Breast epithelium (tissue), 4 donors: ENCODE results near the gene DCANP1. TPM values are rescaled to one million over a fixed set of nuclear protein-coding genes. Genes with fewer than 3 reads are reported as not detected.

Source experiments
- DNase-seq, 2 donors: peaks; one replicate each; pipeline ENCODE4 v3.0.0-alpha.2; 2019; ENCODE audit warnings: low spot score in 2 of 2
- H3K27ac ChIP-seq, 2 donors: fragments of 200-600 bp; sonication (generic) in 1 of 2; one replicate each; pipeline ENCODE4 v1.5.1; 2016 to 2019; ENCODE audit warnings: mild to moderate bottlenecking in 1 of 2
- H3K27me3 ChIP-seq, 2 donors: fragments of 200-600 bp; sonication (generic) in 1 of 2; one replicate each; pipeline versions ENCODE4 v1.5.1 to v1.6.0; 2017 to 2019; ENCODE audit warnings: control low read depth in 1 of 2, mild to moderate bottlenecking in 1 of 2
- H3K36me3 ChIP-seq: fragments of 200-600 bp; one replicate; pipeline ENCODE4 v1.5.1; 2019
- H3K4me1 ChIP-seq, 2 donors: fragments of 200-600 bp; sonication (generic); one replicate each; pipeline ENCODE4 v1.5.1; 2016 to 2019; ENCODE audit warnings: control low read depth in 1 of 2
- H3K4me3 ChIP-seq, 3 donors: fragments of 200-600 bp; sonication (generic); 1 replicate in 2 of 3; 2 replicates in 1 of 3; pipeline ENCODE4 v1.5.1; 2016 to 2019; ENCODE audit warnings: mild to moderate bottlenecking in 3 of 3, moderate library complexity in 2 of 3
- H3K9me3 ChIP-seq, 2 donors: fragments of 200-600 bp; sonication (generic) in 1 of 2; one replicate each; pipeline ENCODE4 v1.5.1; 2016 to 2019; ENCODE audit warnings: control low read depth in 1 of 2
- POLR2A ChIP-seq: fragments of 450-650 bp; IDR thresholded peaks from one replicate; pipeline ENCODE4 v1.6.1; 2016; ENCODE audit warnings: antibody characterized with exemption, mild to moderate bottlenecking, moderate library complexity
- POLR2AphosphoS5 ChIP-seq, 3 donors: sonication (generic); formaldehyde crosslinking; IDR thresholded peaks; one replicate each; pipeline ENCODE4 v1.6.1; 2017; ENCODE audit warnings: antibody characterized with exemption in 3 of 3
- intact Hi-C: fragments of 100-400 bp; cut with DNase I; formaldehyde crosslinking; loops from one replicate; pipeline ENCODE4 v1.15.1; 2023; ENCODE audit warnings: low total_unique reads
- total RNA-seq, 3 donors: library from RNA; depleted of rRNA; stranded (reverse); fragments of >200 nt; gene quantifications; one replicate each; pipeline ENCODE4 v1.1.0, GENCODE V29; 2016
- TF ChIP-seq, protein P1 (sequence below), 3 donors: fragments of 450-650 bp; IDR thresholded peaks; one replicate each; pipeline ENCODE4 v1.5.1; 2016 to 2017; ENCODE audit warnings: antibody characterized with exemption in 3 of 3, mild to moderate bottlenecking in 3 of 3, moderate library complexity in 3 of 3

DCANP1 gene
- total RNA-seq, 3 donors from 2014 or later = not detected

GRCh38 chr5:135444881-135445280 lies 2.3 kb downstream of the DCANP1 start:
- Histone ChIP-seq H3K4me3 (no peak overlapping the region), H3K27ac (no peak overlapping the region), H3K4me1 (no peaks in the 10 kb centered on the region), H3K36me3 (no peaks in the 10 kb centered on the region), H3K27me3 (no peaks in the 10 kb centered on the region), H3K9me3 (no peaks in the 10 kb centered on the region)
- no peak for DNase-seq
- intact Hi-C loops = no loop called here
- no peak for TF ChIP-seq POLR2AphosphoS5 (IDR thresholded peaks at IDR 0.05)

GRCh38 chr5:135444360-135444759 lies 2.8 kb downstream of the DCANP1 start:
- Histone ChIP-seq H3K4me1 (no peaks in the 10 kb centered on the region), H3K36me3 (no peaks in the 10 kb centered on the region), H3K27me3 (no peaks in the 10 kb centered on the region), H3K4me3 (no peak overlapping the region), H3K9me3 (no peaks in the 10 kb centered on the region), H3K27ac (no peak overlapping the region)
- intact Hi-C loops = no loop called here
- DNase-seq = no peak
- TF ChIP-seq, protein P1, sequence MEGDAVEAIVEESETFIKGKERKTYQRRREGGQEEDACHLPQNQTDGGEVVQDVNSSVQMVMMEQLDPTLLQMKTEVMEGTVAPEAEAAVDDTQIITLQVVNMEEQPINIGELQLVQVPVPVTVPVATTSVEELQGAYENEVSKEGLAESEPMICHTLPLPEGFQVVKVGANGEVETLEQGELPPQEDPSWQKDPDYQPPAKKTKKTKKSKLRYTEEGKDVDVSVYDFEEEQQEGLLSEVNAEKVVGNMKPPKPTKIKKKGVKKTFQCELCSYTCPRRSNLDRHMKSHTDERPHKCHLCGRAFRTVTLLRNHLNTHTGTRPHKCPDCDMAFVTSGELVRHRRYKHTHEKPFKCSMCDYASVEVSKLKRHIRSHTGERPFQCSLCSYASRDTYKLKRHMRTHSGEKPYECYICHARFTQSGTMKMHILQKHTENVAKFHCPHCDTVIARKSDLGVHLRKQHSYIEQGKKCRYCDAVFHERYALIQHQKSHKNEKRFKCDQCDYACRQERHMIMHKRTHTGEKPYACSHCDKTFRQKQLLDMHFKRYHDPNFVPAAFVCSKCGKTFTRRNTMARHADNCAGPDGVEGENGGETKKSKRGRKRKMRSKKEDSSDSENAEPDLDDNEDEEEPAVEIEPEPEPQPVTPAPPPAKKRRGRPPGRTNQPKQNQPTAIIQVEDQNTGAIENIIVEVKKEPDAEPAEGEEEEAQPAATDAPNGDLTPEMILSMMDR (IDR thresholded peaks at IDR 0.05) = no peak
- TF ChIP-seq POLR2A (no peak), POLR2AphosphoS5 (IDR thresholded peaks at IDR 0.05) (no peak)

GRCh38 chr5:135443161-135443960 lies 3.8 kb downstream of the DCANP1 start:
- TF ChIP-seq POLR2A (no peak), POLR2AphosphoS5 (IDR thresholded peaks at IDR 0.05) (no peak)
- TF ChIP-seq, protein P1 (IDR thresholded peaks at IDR 0.05) = no peak
- no peaks in the 10 kb centered on the region for H3K27me3 ChIP-seq
- H3K27ac ChIP-seq = no peak overlapping the region
- no peaks in the 10 kb centered on the region for H3K36me3 ChIP-seq
- intact Hi-C loops = no loop called here
- DNase-seq = peak in 1 of 2 donors; percentile 14
- H3K4me3 ChIP-seq = no peak overlapping the region
- no peaks in the 10 kb centered on the region for H3K4me1 ChIP-seq
- no peaks in the 10 kb centered on the region for H3K9me3 ChIP-seq

DNA sequence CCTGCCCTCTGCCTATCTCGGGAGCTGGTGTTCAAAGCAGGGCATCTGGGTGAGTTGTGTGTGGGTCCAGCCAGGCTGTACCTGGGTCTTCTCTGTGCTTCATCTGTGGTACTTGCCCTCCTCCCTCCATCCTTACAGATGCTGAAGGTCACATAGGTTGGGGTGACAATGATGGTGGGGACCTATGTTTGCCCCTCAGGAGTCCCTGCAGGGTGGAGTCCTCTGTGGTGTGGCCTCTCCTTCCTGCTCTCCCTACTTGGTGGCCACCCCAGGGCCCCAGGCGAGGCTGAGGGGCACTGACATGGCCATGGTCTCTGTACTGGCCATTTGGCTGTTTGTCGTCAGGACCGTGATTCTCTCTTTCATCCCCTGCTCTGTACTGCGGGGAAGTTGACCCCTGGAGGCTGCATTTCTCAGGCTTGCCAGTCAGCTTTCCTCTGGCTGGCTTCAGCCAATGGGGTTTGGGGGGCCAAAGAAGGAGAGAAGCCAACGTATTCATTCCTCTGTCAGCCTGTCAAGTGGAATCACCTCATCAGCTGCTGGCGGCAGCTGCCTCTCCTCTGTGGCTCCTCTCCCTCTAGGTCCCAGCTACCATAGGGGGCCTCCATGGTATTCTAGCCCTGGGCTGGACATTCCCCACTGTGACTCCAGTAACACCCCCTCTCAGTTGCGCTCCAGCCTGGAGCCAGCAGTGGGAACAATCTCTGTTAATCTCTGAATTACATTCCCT lies 4.6 kb downstream of the DCANP1 start:
- intact Hi-C loops = no loop called here
- Histone ChIP-seq H3K4me1 (no peaks in the 10 kb centered on the region), H3K27me3 (no peaks in the 10 kb centered on the region), H3K36me3 (no peaks in the 10 kb centered on the region), H3K4me3 (no peak overlapping the region), H3K9me3 (no peaks in the 10 kb centered on the region), H3K27ac (no peak overlapping the region)
- TF ChIP-seq POLR2AphosphoS5 (IDR thresholded peaks at IDR 0.05) = no peak
- TF ChIP-seq, protein P1 (IDR thresholded peaks at IDR 0.05) = no peak
- no peak for TF ChIP-seq POLR2A
- peak in 1 of 2 donors; percentile 11 for DNase-seq

DNA sequence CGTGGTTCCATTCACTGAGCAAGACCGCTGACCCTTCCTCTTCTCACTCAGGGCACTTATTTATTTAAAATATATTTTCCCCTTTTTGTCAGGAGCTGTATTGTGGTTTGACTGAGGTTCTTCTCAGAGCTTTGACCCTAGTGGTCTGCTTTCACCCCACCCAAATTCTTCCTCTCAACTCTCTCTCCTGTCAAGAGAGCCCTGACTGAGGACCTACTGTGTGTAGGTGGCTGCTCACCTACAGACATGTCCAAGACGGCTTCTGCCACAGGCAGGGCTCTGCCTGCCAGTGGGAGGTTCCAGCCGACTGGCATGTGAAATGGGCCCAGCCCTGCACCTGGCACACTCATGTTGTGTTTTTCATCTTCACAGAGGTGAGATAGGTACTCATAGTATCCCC lies 5.2 kb downstream of the DCANP1 start:
- Histone ChIP-seq H3K27me3 (no peaks in the 10 kb centered on the region), H3K27ac (no peak overlapping the region), H3K9me3 (no peaks in the 10 kb centered on the region), H3K4me1 (no peaks in the 10 kb centered on the region), H3K4me3 (no peak overlapping the region), H3K36me3 (no peaks in the 10 kb centered on the region)
- intact Hi-C loops = no loop called here
- no peak for DNase-seq
- TF ChIP-seq, protein P1 (IDR thresholded peaks at IDR 0.05) = no peak
- TF ChIP-seq POLR2A (no peak), POLR2AphosphoS5 (IDR thresholded peaks at IDR 0.05) (no peak)
